ENCODE results near the gene MYO1E.
"Not testable (repeated sequence)": the region's sequence is repeated elsewhere in the genome, so short reads cannot be mapped to it uniquely, and the experiment has no call there.

Gene MYO1E

GRCh38 chr15:59281699-59282098 is 91.0 kb downstream of the MYO1E start:
- Histone ChIP-seq H3K36me3 (ENCODE audit: insufficient read depth, low read length) (no peaks in the 10 kb centered on the region), H3K9me3 (replicated peaks; ENCODE audit: low read length) (no peaks in the 10 kb centered on the region), H3K4me1 (ENCODE audit: control insufficient read depth, insufficient read depth, low read length) (peaks cover 3% of the 10 kb centered on the region), H3K4me3 (ENCODE audit: low read length) (no peak overlapping the region), H3K27me3 (ENCODE audit: control insufficient read depth, insufficient read depth, low read length) (no peaks in the 10 kb centered on the region), H3K4me2 (ENCODE audit: low read length) (no peak overlapping the region), H3K9ac (ENCODE audit: low read depth, low read length) (no peak overlapping the region)

GRCh38 chr15:59280855-59281254 is 91.8 kb downstream of the MYO1E start:
- Histone ChIP-seq H3K9me3 (replicated peaks; ENCODE audit: low read length) (no peaks in the 10 kb centered on the region), H3K4me3 (ENCODE audit: low read length) (no peak overlapping the region), H3K4me1 (ENCODE audit: control insufficient read depth, insufficient read depth, low read length) (peaks cover 3% of the 10 kb centered on the region), H3K4me2 (ENCODE audit: low read length) (no peak overlapping the region), H3K9ac (ENCODE audit: low read depth, low read length) (no peak overlapping the region), H3K36me3 (ENCODE audit: insufficient read depth, low read length) (no peaks in the 10 kb centered on the region), H3K27me3 (ENCODE audit: control insufficient read depth, insufficient read depth, low read length) (no peaks in the 10 kb centered on the region)

GRCh38 chr15:59280292-59280691 is 92.4 kb downstream of the MYO1E start:
- H3K9me3 ChIP-seq (replicated peaks; ENCODE audit: low read length); H3K4me1 ChIP-seq (ENCODE audit: control insufficient read depth, insufficient read depth, low read length); H3K4me3 ChIP-seq (ENCODE audit: low read length); H3K27me3 ChIP-seq (ENCODE audit: control insufficient read depth, insufficient read depth, low read length); H3K36me3 ChIP-seq (ENCODE audit: insufficient read depth, low read length); H3K9ac ChIP-seq (ENCODE audit: low read depth, low read length); H3K4me2 ChIP-seq (ENCODE audit: low read length): not testable (repeated sequence)

- Histone ChIP-seq H3K27me3 (ENCODE audit: control insufficient read depth, insufficient read depth, low read length) (no peaks in the 10 kb centered on the region), H3K4me3 (ENCODE audit: low read length) (no peak overlapping the region), H3K9me3 (replicated peaks; ENCODE audit: low read length) (no peaks in the 10 kb centered on the region), H3K9ac (ENCODE audit: low read depth, low read length) (no peak overlapping the region), H3K36me3 (ENCODE audit: insufficient read depth, low read length) (no peaks in the 10 kb centered on the region), H3K4me2 (ENCODE audit: low read length) (no peak overlapping the region), H3K4me1 (ENCODE audit: control insufficient read depth, insufficient read depth, low read length) (peaks cover 8% of the 10 kb centered on the region)
Measured at GRCh38 chr15:59279023-59279422, 93.6 kb downstream of the MYO1E start.

GRCh38 chr15:59278120-59278519 is 94.6 kb downstream of the MYO1E start:
- Histone ChIP-seq H3K36me3 (ENCODE audit: insufficient read depth, low read length) (no peaks in the 10 kb centered on the region), H3K4me3 (ENCODE audit: low read length) (no peak overlapping the region), H3K9ac (ENCODE audit: low read depth, low read length) (no peak overlapping the region), H3K27me3 (ENCODE audit: control insufficient read depth, insufficient read depth, low read length) (no peaks in the 10 kb centered on the region), H3K4me2 (ENCODE audit: low read length) (no peak overlapping the region), H3K4me1 (ENCODE audit: control insufficient read depth, insufficient read depth, low read length) (peaks cover 7% of the 10 kb centered on the region), H3K9me3 (replicated peaks; ENCODE audit: low read length) (no peaks in the 10 kb centered on the region)

- Histone ChIP-seq H3K9me3 (replicated peaks; ENCODE audit: low read length) (no peaks in the 10 kb centered on the region), H3K36me3 (ENCODE audit: insufficient read depth, low read length) (peaks cover 3% of the 10 kb centered on the region), H3K27me3 (ENCODE audit: control insufficient read depth, insufficient read depth, low read length) (no peaks in the 10 kb centered on the region), H3K4me1 (ENCODE audit: control insufficient read depth, insufficient read depth, low read length) (peaks cover 7% of the 10 kb centered on the region), H3K4me2 (ENCODE audit: low read length) (no peak overlapping the region), H3K9ac (ENCODE audit: low read depth, low read length) (no peak overlapping the region), H3K4me3 (ENCODE audit: low read length) (no peak overlapping the region)
Measured at GRCh38 chr15:59276225-59277178, 96.2 kb downstream of the MYO1E start.

- Histone ChIP-seq H3K9me3 (replicated peaks; ENCODE audit: low read length) (no peaks in the 10 kb centered on the region), H3K4me3 (ENCODE audit: low read length) (no peak overlapping the region), H3K4me2 (ENCODE audit: low read length) (no peak overlapping the region), H3K9ac (ENCODE audit: low read depth, low read length) (no peak overlapping the region), H3K4me1 (ENCODE audit: control insufficient read depth, insufficient read depth, low read length) (peaks cover 7% of the 10 kb centered on the region), H3K36me3 (ENCODE audit: insufficient read depth, low read length) (peaks cover 5% of the 10 kb centered on the region), H3K27me3 (ENCODE audit: control insufficient read depth, insufficient read depth, low read length) (no peaks in the 10 kb centered on the region)
Measured at GRCh38 chr15:59274126-59274970, 98.3 kb downstream of the MYO1E start.

GRCh38 chr15:59273234-59273633 is 99.4 kb downstream of the MYO1E start:
- H3K4me2 ChIP-seq (ENCODE audit: low read length): no peak overlapping the region
- no peak overlapping the region for H3K9ac ChIP-seq (ENCODE audit: low read depth, low read length)
- no peaks in the 10 kb centered on the region for H3K9me3 ChIP-seq (replicated peaks; ENCODE audit: low read length)
- H3K4me1 ChIP-seq (ENCODE audit: control insufficient read depth, insufficient read depth, low read length): peaks cover 10% of the 10 kb centered on the region
- H3K27me3 ChIP-seq (ENCODE audit: control insufficient read depth, insufficient read depth, low read length): no peaks in the 10 kb centered on the region
- peaks cover 5% of the 10 kb centered on the region for H3K36me3 ChIP-seq (ENCODE audit: insufficient read depth, low read length)
- H3K4me3 ChIP-seq (ENCODE audit: low read length): no peak overlapping the region

GRCh38 chr15:59271595-59272201 is 101.0 kb downstream of the MYO1E start:
- Histone ChIP-seq H3K4me3 (ENCODE audit: low read length) (no peak overlapping the region), H3K4me1 (ENCODE audit: control insufficient read depth, insufficient read depth, low read length) (peaks cover 18% of the 10 kb centered on the region), H3K4me2 (ENCODE audit: low read length) (no peak overlapping the region), H3K9me3 (replicated peaks; ENCODE audit: low read length) (no peaks in the 10 kb centered on the region), H3K27me3 (ENCODE audit: control insufficient read depth, insufficient read depth, low read length) (no peaks in the 10 kb centered on the region), H3K36me3 (ENCODE audit: insufficient read depth, low read length) (peaks cover 5% of the 10 kb centered on the region), H3K9ac (ENCODE audit: low read depth, low read length) (no peak overlapping the region)

GRCh38 chr15:59268852-59269407 is 103.7 kb downstream of the MYO1E start:
- no peak overlapping the region for H3K4me3 ChIP-seq (ENCODE audit: low read length)
- H3K27me3 ChIP-seq (ENCODE audit: control insufficient read depth, insufficient read depth, low read length): no peaks in the 10 kb centered on the region
- no peak overlapping the region for H3K9ac ChIP-seq (ENCODE audit: low read depth, low read length)
- peaks cover 5% of the 10 kb centered on the region for H3K36me3 ChIP-seq (ENCODE audit: insufficient read depth, low read length)
- H3K9me3 ChIP-seq (replicated peaks; ENCODE audit: low read length): no peaks in the 10 kb centered on the region
- H3K4me1 ChIP-seq (ENCODE audit: control insufficient read depth, insufficient read depth, low read length): peaks cover 11% of the 10 kb centered on the region
- H3K4me2 ChIP-seq (ENCODE audit: low read length): no peak overlapping the region

Measured in skeletal muscle satellite cell (primary cell).